A673 (cell line): ENCODE data around the gene DIMT1.

Experiments used
- EZH2 ChIP-seq: fragments of 200-600 bp; sonication (generic); IDR thresholded peaks from 2 replicates; pipeline ENCODE4 v1.6.1; 2017; ENCODE audit warnings: borderline replicate concordance, low read depth, mild to moderate bottlenecking, mixed read lengths, antibody characterized with exemption, low read length; ENCODE audit not compliant: poor library complexity, severe bottlenecking
- TF ChIP-seq, protein P1 (sequence below): fragments of 300-800, 200-600 bp; sonication (generic); conservative IDR thresholded peaks from 2 replicates; pipeline ENCODE4 v1.5.1; 2017; ENCODE audit warnings: low read depth, mild to moderate bottlenecking, antibody characterized with exemption, low read length, moderate library complexity, mixed read lengths

DNA sequence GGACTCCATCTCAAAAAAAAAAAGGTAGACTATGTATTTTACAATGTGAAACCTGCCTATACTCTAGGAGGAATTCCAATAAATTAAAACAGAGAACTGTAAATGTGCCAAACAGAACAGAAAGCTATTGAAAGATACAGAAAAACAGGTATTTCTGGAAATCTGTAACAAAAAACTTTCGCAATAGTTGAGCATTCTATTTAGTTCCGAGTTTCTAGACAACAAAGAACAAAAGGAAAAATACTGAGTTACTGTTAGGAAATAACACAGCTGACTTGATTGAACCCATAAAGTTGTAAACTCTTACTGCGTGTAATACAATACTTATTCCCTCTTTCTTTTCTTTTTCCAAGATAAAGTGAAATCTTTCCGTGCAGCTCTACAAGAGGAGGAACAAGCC lies 18.6 kb downstream of the DIMT1 start:
- TF ChIP-seq, protein P1, sequence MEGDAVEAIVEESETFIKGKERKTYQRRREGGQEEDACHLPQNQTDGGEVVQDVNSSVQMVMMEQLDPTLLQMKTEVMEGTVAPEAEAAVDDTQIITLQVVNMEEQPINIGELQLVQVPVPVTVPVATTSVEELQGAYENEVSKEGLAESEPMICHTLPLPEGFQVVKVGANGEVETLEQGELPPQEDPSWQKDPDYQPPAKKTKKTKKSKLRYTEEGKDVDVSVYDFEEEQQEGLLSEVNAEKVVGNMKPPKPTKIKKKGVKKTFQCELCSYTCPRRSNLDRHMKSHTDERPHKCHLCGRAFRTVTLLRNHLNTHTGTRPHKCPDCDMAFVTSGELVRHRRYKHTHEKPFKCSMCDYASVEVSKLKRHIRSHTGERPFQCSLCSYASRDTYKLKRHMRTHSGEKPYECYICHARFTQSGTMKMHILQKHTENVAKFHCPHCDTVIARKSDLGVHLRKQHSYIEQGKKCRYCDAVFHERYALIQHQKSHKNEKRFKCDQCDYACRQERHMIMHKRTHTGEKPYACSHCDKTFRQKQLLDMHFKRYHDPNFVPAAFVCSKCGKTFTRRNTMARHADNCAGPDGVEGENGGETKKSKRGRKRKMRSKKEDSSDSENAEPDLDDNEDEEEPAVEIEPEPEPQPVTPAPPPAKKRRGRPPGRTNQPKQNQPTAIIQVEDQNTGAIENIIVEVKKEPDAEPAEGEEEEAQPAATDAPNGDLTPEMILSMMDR = no peak
- TF ChIP-seq EZH2 = no peak
